ENCODE measurements around the gene CACNB4. TPM values are rescaled to one million over a fixed set of nuclear protein-coding genes. Genes with fewer than 3 reads are reported as not detected.
A peak's percentile ranks its signal among the peaks of the same experiment; 100 is the strongest.

Gene CACNB4
- total and polyA plus RNA-seq, 9 of the 15 experiments (the other 6 are each of a cell fraction or from before 2014, with no cell fraction given), result 0.01 to 0.20 (median 0.04) TPM; not detected in 1

GRCh38 chr2:151828143-151828889 lies 270.5 kb downstream of the CACNB4 start, which contains the start of gene ARL5A (continued):
- TF ChIP-seq CLOCK (CRISPR knock-in tag; IDR thresholded peaks at IDR 0.05; ENCODE audit: borderline replicate concordance) (no peak), VEZF1 (CRISPR knock-in tag; IDR thresholded peaks at IDR 0.05) (peak; percentile 93), POLR2A (conservative IDR thresholded peaks at IDR 0.05) (peak; percentile 98), ZNF41 (CRISPR knock-in tag; conservative IDR thresholded peaks at IDR 0.05) (no peak), RHOXF2B (CRISPR knock-in tag; conservative IDR thresholded peaks at IDR 0.05) (no peak), FUS (optimal IDR thresholded peaks at IDR 0.05; ENCODE audit: low read depth, low read length) (no peak), SREBF1 (IDR thresholded peaks at IDR 0.05; ENCODE audit: borderline replicate concordance, low read depth, low read length) (no peak), ID3 (CRISPR knock-in tag; IDR thresholded peaks at IDR 0.05) (no peak), ID3 (tag; IDR thresholded peaks at IDR 0.05) (0 out of 2 replicates have a peak, but pooled peaks have one; percentile 13), ATF7 (IDR thresholded peaks at IDR 0.05) (peak; percentile 82), CBFA2T3 (IDR thresholded peaks at IDR 0.05) (no peak), PTRF (tag; IDR thresholded peaks at IDR 0.05) (peak; percentile 57), ZNF239 (CRISPR knock-in tag; IDR thresholded peaks at IDR 0.05) (no peak; the same call in 1 of the 2 replicates), FOXA3 (CRISPR knock-in tag; conservative IDR thresholded peaks at IDR 0.05 in 1 of 2, IDR thresholded peaks at IDR 0.05 in 1 of 2) (no peak), TCF7L2 (IDR thresholded peaks at IDR 0.05; ENCODE audit: low read depth, low read length) (no peak), SP1 (CRISPR knock-in tag; IDR thresholded peaks at IDR 0.05) (peak; percentile 96), ZBTB8A (IDR thresholded peaks at IDR 0.05; ENCODE audit: partially characterized antibody) (no peak), ETS1 (conservative IDR thresholded peaks at IDR 0.05; ENCODE audit: control insufficient read depth, low read depth, low read length) (peak; percentile 65; the same call in 1 of the 2 replicates), HMBOX1 (IDR thresholded peaks at IDR 0.05) (peak; percentile 76; the same call in 1 of the 2 replicates), CSDE1 (IDR thresholded peaks at IDR 0.05) (no peak), KLF6 (CRISPR knock-in tag; IDR thresholded peaks at IDR 0.05; ENCODE audit: borderline replicate concordance) (peak; percentile 39; the same call in 1 of the 2 replicates), RBM14 (IDR thresholded peaks at IDR 0.05; ENCODE audit: borderline replicate concordance, insufficient read depth, low read depth, low read length) (no peak)

Measured in K562 (cell line).